ENCODE results near the gene SIN3B.

- TF ChIP-seq CTCF (IDR thresholded peaks at IDR 0.05) (no peak), POLR2A (IDR thresholded peaks at IDR 0.05) (no peak), EP300 (IDR thresholded peaks at IDR 0.05) (no peak)
Measured at GRCh38 chr19:16893686-16893989, 64.4 kb downstream of the SIN3B start.
